IPS-18c (cell line): ENCODE results near the gene NPPB.

ENCODE experiments used
- H3K4me3 ChIP-seq: 2 replicates; pipeline ENCODE4 v1.7.0; 2013; ENCODE audit warnings: low read depth, mild to moderate bottlenecking, low read length, moderate library complexity; ENCODE audit not compliant: insufficient read depth
- H3K9me3 ChIP-seq: one replicate; pipeline ENCODE4 v1.6.1; 2013; ENCODE audit warnings: mild to moderate bottlenecking, low read length, moderate library complexity; ENCODE audit not compliant: control insufficient read depth, insufficient read depth

NPPB gene

GRCh38 chr1:11845641-11846335, 13.0 kb downstream of the NPPB start:
- no peaks in the 10 kb centered on the region for H3K9me3 ChIP-seq
- H3K4me3 ChIP-seq: no peak overlapping the region

- Histone ChIP-seq H3K4me3 (no peak overlapping the region), H3K9me3 (no peaks in the 10 kb centered on the region)
Observed at GRCh38 chr1:11842154-11843041, 16.3 kb downstream of the NPPB start.

GRCh38 chr1:11841245-11842153, 17.2 kb downstream of the NPPB start:
- H3K4me3 ChIP-seq: no peak overlapping the region
- no peaks in the 10 kb centered on the region for H3K9me3 ChIP-seq

GRCh38 chr1:11839727-11840705, 18.7 kb downstream of the NPPB start:
- Histone ChIP-seq H3K9me3 (no peaks in the 10 kb centered on the region), H3K4me3 (no peak overlapping the region)

- no peak overlapping the region for H3K4me3 ChIP-seq
- no peaks in the 10 kb centered on the region for H3K9me3 ChIP-seq
Observed at GRCh38 chr1:11838349-11839272, 20.1 kb downstream of the NPPB start.

- H3K9me3 ChIP-seq: no peaks in the 10 kb centered on the region
- H3K4me3 ChIP-seq: no peak overlapping the region
Observed at GRCh38 chr1:11837767-11838348, 20.9 kb downstream of the NPPB start.

- no peak overlapping the region for H3K4me3 ChIP-seq
- no peaks in the 10 kb centered on the region for H3K9me3 ChIP-seq
Observed at GRCh38 chr1:11836955-11837766, 21.6 kb downstream of the NPPB start.

GRCh38 chr1:11835441-11836225, 23.1 kb downstream of the NPPB start:
- Histone ChIP-seq H3K9me3 (no peaks in the 10 kb centered on the region), H3K4me3 (no peak overlapping the region)

- Histone ChIP-seq H3K4me3 (no peak overlapping the region), H3K9me3 (no peaks in the 10 kb centered on the region)
Observed at GRCh38 chr1:11833900-11834299, 24.8 kb downstream of the NPPB start.

GRCh38 chr1:11833497-11833896, 25.2 kb downstream of the NPPB start:
- H3K4me3 ChIP-seq: no peak overlapping the region

GRCh38 chr1:11831945-11832725, 26.6 kb downstream of the NPPB start:
- Histone ChIP-seq H3K4me3 (no peak overlapping the region), H3K9me3 (no peaks in the 10 kb centered on the region)

More at GRCh38 chr1:11833497-11833896, 25.2 kb downstream of the NPPB start:
- no peaks in the 10 kb centered on the region for H3K9me3 ChIP-seq

- H3K9me3 ChIP-seq: no peaks in the 10 kb centered on the region
- H3K4me3 ChIP-seq: no peak overlapping the region
Observed at GRCh38 chr1:11828511-11828910, 30.2 kb downstream of the NPPB start.

GRCh38 chr1:11826946-11827345, 31.8 kb downstream of the NPPB start:
- Histone ChIP-seq H3K9me3 (no peaks in the 10 kb centered on the region), H3K4me3 (no peak overlapping the region)
